NCI-H2081 (cell line): ENCODE results near the gene SERPINB13.
A peak's percentile ranks its signal among the peaks of the same experiment; 100 is the strongest.

ENCODE experiments used
- DNase-seq, 2 experiments: peaks; one replicate each; lab custom pipeline; 2025; lab: John Stamatoyannopoulos, UW

The SERPINB13 gene

GRCh38 chr18:63586966-63587365, at the start of gene SERPINB13:
TSS of gene SERPINB13 (plus strand) at chr18:63587343. CDS start at chr18:63588668, 1,325 bp downstream.
- no peak for DNase-seq

- no peak for DNase-seq
Observed at GRCh38 chr18:63539904-63540510, 47.1 kb upstream of the SERPINB13 start.

- DNase-seq, result no peak
Observed at GRCh38 chr18:63542069-63542468, 45.1 kb upstream of the SERPINB13 start, which contains the start of gene SERPINB12. TSS of gene SERPINB12 (plus strand) at chr18:63542369. CDS start at chr18:63556160, 13,791 bp downstream.

GRCh38 chr18:63544017-63544416, 43.1 kb upstream of the SERPINB13 start:
- no peak for DNase-seq

GRCh38 chr18:63545000-63545399, 42.1 kb upstream of the SERPINB13 start:
- DNase-seq, result no peak

GRCh38 chr18:63550068-63550467, 37.1 kb upstream of the SERPINB13 start:
- DNase-seq, result no peak

- DNase-seq, result no peak
Observed at GRCh38 chr18:63551769-63552168, 35.4 kb upstream of the SERPINB13 start.

- DNase-seq, result no peak
Observed at GRCh38 chr18:63552581-63552980, 34.6 kb upstream of the SERPINB13 start.

GRCh38 chr18:63553081-63553480, 34.1 kb upstream of the SERPINB13 start:
- no peak for DNase-seq

GRCh38 chr18:63559567-63560491, 27.3 kb upstream of the SERPINB13 start:
- no peak for DNase-seq

- no peak for DNase-seq
Observed at GRCh38 chr18:63562284-63562683, 24.9 kb upstream of the SERPINB13 start.

GRCh38 chr18:63564021-63564420, 23.1 kb upstream of the SERPINB13 start:
- DNase-seq, result no peak

GRCh38 chr18:63564561-63564960, 22.6 kb upstream of the SERPINB13 start:
- no peak for DNase-seq

- DNase-seq, result no peak
Observed at GRCh38 chr18:63567276-63567675, 19.9 kb upstream of the SERPINB13 start.

GRCh38 chr18:63567825-63568224, 19.3 kb upstream of the SERPINB13 start:
- DNase-seq, result no peak

GRCh38 chr18:63570721-63571120, 16.4 kb upstream of the SERPINB13 start:
- DNase-seq, result no peak

GRCh38 chr18:63575681-63576080, 11.5 kb upstream of the SERPINB13 start:
- DNase-seq, result no peak

GRCh38 chr18:63578357-63578958, 8.7 kb upstream of the SERPINB13 start:
- DNase-seq, result peak; percentile 19 to 51

- no peak for DNase-seq
Observed at GRCh38 chr18:63579616-63580015, 7.5 kb upstream of the SERPINB13 start.

- DNase-seq, result no peak
Observed at GRCh38 chr18:63585988-63586387, 1.2 kb upstream of the SERPINB13 start.

GRCh38 chr18:63586431-63586830, 712 bp upstream of the SERPINB13 start:
- DNase-seq, result no peak

GRCh38 chr18:63588909-63589308, 1.8 kb downstream of the SERPINB13 start:
- no peak for DNase-seq

GRCh38 chr18:63590373-63590772, 3.2 kb downstream of the SERPINB13 start:
- no peak for DNase-seq
